Head of caudate nucleus (tissue), 42 donors: ENCODE measurements around the gene NAALADL2.
"Not testable (repeated sequence)": the region's sequence is repeated elsewhere in the genome, so short reads cannot be mapped to it uniquely, and the experiment has no call there.

Experiments used
- DNase-seq, 42 donors: peaks; one replicate each; pipeline versions ENCODE4 v3.0.0 to v3.0.0-alpha.2; 2020 to 2021; ENCODE audit warnings: mixed read lengths in 7 of 42
- intact Hi-C: fragments of 100-400 bp; cut with DNase I; formaldehyde crosslinking; loops from one replicate; pipeline ENCODE4 v1.15.0; 2022

The NAALADL2 gene

DNA sequence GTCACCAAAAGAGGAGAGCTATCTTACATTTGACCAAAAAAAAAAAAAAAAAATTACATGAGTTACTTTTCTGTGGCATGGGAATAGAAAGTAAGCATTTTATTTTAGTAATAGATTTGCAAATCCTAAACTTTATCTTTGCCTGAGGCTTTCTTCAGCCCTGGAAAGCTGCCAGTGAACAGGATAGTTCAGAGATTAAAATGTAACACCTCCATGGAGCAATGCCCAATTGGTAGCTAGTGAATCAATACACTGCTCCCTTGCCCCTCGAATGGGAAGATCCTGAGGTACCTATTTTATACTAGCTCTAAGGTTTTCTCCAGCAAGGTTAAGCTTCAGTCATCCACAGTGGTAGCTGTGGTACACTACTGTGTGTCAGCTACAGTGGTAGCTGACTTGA, 867.1 kb downstream of the NAALADL2 start:
- intact Hi-C loops = no loop called here
- no peak for DNase-seq

DNA sequence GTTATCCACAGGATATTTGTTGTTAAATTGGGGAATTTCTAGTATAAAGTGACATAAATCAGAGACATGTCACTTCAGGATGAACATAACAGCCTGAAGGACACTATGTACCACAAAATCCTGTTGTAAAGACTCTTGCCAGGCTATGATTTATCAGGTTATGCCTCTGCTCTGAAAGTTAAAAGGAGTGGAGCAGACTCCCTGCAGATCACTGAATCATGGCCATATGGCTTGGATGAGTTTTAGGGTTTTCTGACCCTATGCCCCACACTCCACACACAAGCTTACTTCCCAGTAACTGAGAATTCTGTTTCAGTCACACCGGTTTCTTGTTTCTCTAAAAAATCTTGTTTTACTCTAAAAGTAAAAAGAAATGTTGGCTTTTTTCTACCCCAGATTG, 869.4 kb downstream of the NAALADL2 start:
- intact Hi-C loops = no loop called here
- no peak for DNase-seq

GRCh38 chr3:175729466-175729865, 870.3 kb downstream of the NAALADL2 start:
- intact Hi-C loops = no loop called here
- DNase-seq = no peak

GRCh38 chr3:175731543-175731942, 872.4 kb downstream of the NAALADL2 start:
- DNase-seq = no peak
- intact Hi-C loops = no loop called here

GRCh38 chr3:175732017-175732416, 872.9 kb downstream of the NAALADL2 start:
- intact Hi-C loops = no loop called here
- DNase-seq = no peak

GRCh38 chr3:175735866-175736265, 876.7 kb downstream of the NAALADL2 start:
- intact Hi-C loops = no loop called here
- no peak for DNase-seq

GRCh38 chr3:175737646-175738572, 878.8 kb downstream of the NAALADL2 start:
- intact Hi-C loops = no loop called here
- no peak for DNase-seq

DNA sequence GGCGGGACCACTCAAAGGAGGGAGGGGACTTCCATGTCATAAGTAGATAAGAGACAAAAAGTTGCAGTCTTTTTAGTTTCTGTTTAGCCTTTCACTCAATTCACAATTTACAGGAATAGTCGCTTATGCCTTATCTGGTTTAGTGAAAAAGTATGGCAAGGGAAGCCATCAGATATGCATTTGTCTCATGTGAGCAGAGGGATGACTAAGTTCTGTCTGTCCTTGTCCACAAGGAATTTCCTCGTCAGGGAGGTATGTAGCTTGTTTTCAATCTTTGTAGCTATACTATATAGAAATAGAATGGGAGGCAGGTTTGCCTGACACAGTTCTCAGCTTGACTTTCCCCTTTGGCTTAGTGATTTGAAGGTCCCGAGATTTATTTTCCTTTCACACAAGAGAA, 882.8 kb downstream of the NAALADL2 start:
- intact Hi-C loops = no loop called here
- DNase-seq = no peak

DNA sequence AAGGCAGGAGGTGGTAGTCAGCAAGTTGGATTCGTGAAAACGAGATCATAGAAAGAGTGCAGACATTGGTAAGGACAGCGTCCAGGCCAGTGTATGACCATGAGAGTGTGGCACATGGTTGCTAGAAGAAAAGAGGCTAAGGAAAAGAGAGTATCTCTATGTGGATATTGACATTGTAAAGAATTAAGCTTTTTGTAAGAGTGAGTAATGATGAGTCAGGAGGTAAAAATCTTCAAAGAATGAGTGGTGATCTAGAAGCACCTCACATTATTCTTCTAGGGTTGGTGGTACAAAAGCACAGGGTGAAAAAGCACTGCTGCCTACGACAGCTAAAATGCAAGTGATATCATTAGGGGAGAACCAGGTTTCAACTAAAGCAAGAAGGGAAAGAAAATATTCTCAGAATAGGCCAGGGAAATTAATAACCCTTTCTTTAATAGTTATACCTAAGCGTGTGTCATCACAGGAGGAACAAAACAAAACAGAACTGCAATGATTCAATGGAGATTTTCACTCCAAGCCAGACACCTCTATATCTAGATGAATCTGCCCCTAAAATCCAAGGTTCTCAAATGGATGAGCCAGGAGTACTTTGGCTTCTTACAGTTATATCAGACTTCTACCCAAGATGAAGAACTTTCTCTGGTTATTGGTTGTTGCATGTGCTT, 884.7 kb downstream of the NAALADL2 start:
- intact Hi-C loops = no loop called here
- no peak for DNase-seq

- DNase-seq = no peak
- intact Hi-C loops = no loop called here
Observed at GRCh38 chr3:175746308-175746707, 887.2 kb downstream of the NAALADL2 start.

- intact Hi-C loops = no loop called here
- DNase-seq = no peak
Observed at GRCh38 chr3:175748087-175748730, 889.1 kb downstream of the NAALADL2 start.

GRCh38 chr3:175749981-175750380, 890.8 kb downstream of the NAALADL2 start:
- no peak for DNase-seq
- intact Hi-C loops = no loop called here

GRCh38 chr3:175751089-175751488, 892.0 kb downstream of the NAALADL2 start:
- no peak for DNase-seq
- intact Hi-C loops = no loop called here

GRCh38 chr3:175763948-175764347, 904.8 kb downstream of the NAALADL2 start:
- intact Hi-C loops = no loop called here
- DNase-seq = no peak

DNA sequence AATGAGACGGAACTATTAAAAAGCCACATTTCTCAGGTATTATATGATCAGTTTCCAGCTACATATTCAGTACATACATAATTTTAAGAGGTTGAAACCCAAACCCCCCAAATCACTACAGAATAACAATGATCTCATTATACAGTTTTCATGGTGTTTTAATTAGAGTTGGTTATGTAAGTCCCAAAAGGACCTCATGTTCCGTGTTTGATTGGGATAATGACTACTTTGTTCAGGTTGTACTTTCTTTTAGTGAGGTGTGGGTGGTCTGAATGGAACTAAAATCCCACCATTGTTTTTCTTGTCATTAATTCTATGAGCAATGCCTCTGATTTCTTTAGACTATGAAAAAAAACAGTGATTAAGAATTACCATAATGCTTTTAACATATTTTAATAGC, 905.6 kb downstream of the NAALADL2 start:
- no peak for DNase-seq
- intact Hi-C loops = no loop called here

DNA sequence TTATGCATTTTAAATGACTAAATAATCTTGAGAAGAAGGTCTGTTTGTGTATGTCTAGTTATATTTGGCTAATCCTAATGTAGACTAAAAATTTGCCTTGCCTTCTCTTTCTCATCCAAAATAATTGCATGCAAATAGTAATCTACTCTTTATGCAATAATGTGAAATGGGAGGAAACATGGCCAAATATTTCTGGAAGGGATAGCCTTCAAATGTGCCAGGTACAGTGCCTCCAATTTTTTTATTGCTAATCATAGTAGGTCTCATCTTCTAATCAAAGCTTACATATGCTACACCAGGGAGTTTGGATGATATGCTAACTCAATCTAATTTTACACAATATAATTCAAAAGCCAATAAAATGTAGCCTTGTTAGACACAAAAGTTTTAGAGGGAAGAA, 911.3 kb downstream of the NAALADL2 start:
- no peak for DNase-seq
- intact Hi-C loops = no loop called here

GRCh38 chr3:175777495-175777894, 918.4 kb downstream of the NAALADL2 start:
- intact Hi-C loops = no loop called here
- no peak for DNase-seq

DNA sequence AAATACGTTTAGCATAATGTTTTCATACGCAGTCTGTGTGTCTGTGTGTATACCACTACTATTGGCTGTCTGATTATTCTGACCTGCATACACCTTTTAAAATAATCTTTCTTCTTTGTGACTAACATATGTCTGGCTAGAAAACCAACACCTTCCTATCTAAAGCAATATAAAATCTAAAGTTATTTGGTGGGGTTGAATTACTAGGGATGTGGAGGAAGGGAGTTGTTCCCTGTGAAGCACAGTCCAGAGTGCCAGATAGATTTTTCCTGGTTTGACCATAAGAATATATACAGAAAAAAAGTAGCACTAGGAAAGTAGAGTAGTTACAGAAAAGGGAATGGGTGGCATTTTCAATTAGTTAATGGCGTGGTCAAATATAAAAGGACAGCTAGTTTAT, 918.8 kb downstream of the NAALADL2 start:
- no peak for DNase-seq
- intact Hi-C loops = no loop called here

GRCh38 chr3:175778994-175779393, 919.9 kb downstream of the NAALADL2 start:
- DNase-seq = no peak
- intact Hi-C loops = no loop called here

DNA sequence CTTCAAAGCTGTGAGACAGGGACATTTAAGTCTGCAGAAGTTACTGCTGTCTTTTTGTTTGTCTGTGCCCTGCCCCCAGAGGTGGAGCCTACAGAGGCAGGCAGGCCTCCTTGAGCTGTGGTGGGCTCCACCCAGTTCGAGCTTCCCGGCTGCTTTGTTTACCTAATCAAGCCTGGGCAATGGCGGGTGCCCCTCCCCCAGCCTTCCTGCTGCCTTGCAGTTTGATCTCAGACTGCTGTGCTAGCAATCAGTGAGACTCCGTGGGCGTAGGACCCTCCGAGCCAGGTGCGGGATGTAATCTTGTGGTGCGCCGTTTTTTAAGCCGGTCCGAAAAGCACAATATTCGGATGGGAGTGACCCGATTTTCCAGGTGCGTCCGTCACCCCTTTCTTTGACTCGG, 928.0 kb downstream of the NAALADL2 start:
- DNase-seq, intact Hi-C loops: not testable (repeated sequence)
